Activated naive CD4-positive, alpha-beta T cell treated with anti-CD3 and anti-CD28 coated beads for 36 hours (primary cell): ENCODE results near the gene CRADD. TPM values are rescaled to one million over a fixed set of nuclear protein-coding genes. Genes with fewer than 3 reads are reported as not detected.
"Not testable (repeated sequence)": the region's sequence is repeated elsewhere in the genome, so short reads cannot be mapped to it uniquely, and the experiment has no call there.

Experiments
- CTCF ChIA-PET: fragments of 350-600 bp; sonication (Branson Sonifier 250); formaldehyde crosslinking; loops from one replicate; lab custom pipeline; 2021; ENCODE audit warnings: antibody characterized with exemption; lab: Charles Lee
- DNase-seq: peaks from one replicate; pipeline ENCODE4 v3.0.0-alpha.2; 2020
- H3K27ac Mint-ChIP-seq: one replicate; pipeline ENCODE4 v1.8.0; 2021; ENCODE audit warnings: mild to moderate bottlenecking, mixed read lengths
- H3K27me3 Mint-ChIP-seq: one replicate; pipeline ENCODE4 v1.8.0; 2021; ENCODE audit warnings: low read depth, mixed read lengths
- H3K36me3 Mint-ChIP-seq: one replicate; pipeline ENCODE4 v1.8.0; 2021; ENCODE audit warnings: low read depth, mixed read lengths
- H3K4me1 Mint-ChIP-seq: one replicate; pipeline ENCODE4 v1.8.0; 2021; ENCODE audit warnings: low read depth, mixed read lengths
- H3K4me3 Mint-ChIP-seq: one replicate; pipeline ENCODE4 v1.8.0; 2021; ENCODE audit warnings: mild to moderate bottlenecking, moderate library complexity, mixed read lengths
- H3K9me3 Mint-ChIP-seq: one replicate; pipeline ENCODE4 v1.8.0; 2021; ENCODE audit warnings: mixed read lengths
- intact Hi-C: fragments of 100-400 bp; cut with micrococcal nuclease; formaldehyde crosslinking; loops from one replicate; pipeline ENCODE4 v1.15.1; 2023
- total RNA-seq, 2 experiments: library from RNA; stranded (reverse); gene quantifications; one replicate each; pipeline ENCODE4 v1.2.3, GENCODE V29; 2021

The CRADD gene
- total RNA-seq, 2 experiments from 2014 or later: 14.3 to 15.6 TPM

DNA sequence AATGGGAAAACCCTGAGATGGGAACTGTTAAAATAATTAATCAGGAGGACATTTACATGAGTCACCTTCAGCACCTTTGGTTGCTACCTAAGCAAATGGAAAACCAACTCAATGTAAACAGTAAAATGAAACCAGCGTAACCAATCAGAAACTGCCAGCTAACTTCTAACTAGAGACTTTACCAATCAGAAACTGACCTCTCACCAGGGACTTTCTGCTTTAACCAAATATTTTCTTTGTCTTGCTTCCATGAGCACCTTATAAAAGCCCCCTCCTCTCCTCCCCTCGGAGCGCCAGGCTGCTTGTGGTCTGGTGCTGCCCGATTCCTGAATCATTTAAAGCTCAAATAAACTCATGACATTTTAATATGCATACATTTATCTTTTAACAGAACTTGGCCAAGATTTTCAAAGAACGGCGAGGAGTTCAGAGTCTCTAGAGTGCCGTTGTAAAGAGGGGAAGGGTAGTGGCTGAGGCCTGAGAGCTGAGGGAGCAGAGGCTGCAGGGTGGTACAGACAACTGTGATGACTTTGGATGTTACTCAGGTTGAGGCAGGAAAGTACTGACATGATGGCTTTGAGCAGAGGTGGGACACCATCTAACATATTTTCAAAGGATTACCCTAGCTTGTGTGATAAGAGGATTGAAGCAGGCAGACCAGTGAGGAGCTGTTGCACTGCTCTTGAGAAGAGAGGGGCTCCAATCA lies 183.6 kb downstream of the CRADD start:
- Mint-ChIP-seq H3K27ac (no peak overlapping the region), H3K4me1 (peaks cover 6% of the 10 kb centered on the region), H3K27me3 (no peaks in the 10 kb centered on the region), H3K4me3 (no peak overlapping the region), H3K36me3 (peaks cover 7% of the 10 kb centered on the region), H3K9me3 (peaks cover 9% of the 10 kb centered on the region)
- CTCF ChIA-PET: interaction anchor here (0.6 to 1.2 kb wide), 4 partner anchors 14 to 1690 kb away, joined by 3 to 5 read pairs (median 4); no protein-coding TSS in a partner anchor
- intact Hi-C loops: no loop called here
- DNase-seq: no peak

- Mint-ChIP-seq H3K4me1 (peaks cover 6% of the 10 kb centered on the region), H3K27me3 (no peaks in the 10 kb centered on the region), H3K4me3 (no peak overlapping the region), H3K36me3 (peaks cover 16% of the 10 kb centered on the region), H3K9me3 (peaks cover 21% of the 10 kb centered on the region), H3K27ac (no peak overlapping the region)
- intact Hi-C loops: no loop called here
- CTCF ChIA-PET: no interaction called here
- no peak for DNase-seq
These were observed 185.2 kb downstream of the CRADD start for GRCh38 chr12:93862424-93862823.

- CTCF ChIA-PET: no interaction called here
These were observed 188.6 kb downstream of the CRADD start for GRCh38 chr12:93865751-93866150.

GRCh38 chr12:93868771-93869170 lies 191.6 kb downstream of the CRADD start:
- no peak overlapping the region for H3K27ac Mint-ChIP-seq
- CTCF ChIA-PET: no interaction called here
- no peak for DNase-seq
- H3K4me3 Mint-ChIP-seq: no peak overlapping the region
- peaks cover 69% of the 10 kb centered on the region for H3K9me3 Mint-ChIP-seq
- intact Hi-C loops: no loop called here
- peaks cover 18% of the 10 kb centered on the region for H3K36me3 Mint-ChIP-seq
- H3K4me1 Mint-ChIP-seq: no peaks in the 10 kb centered on the region
- H3K27me3 Mint-ChIP-seq: no peaks in the 10 kb centered on the region

More at GRCh38 chr12:93865751-93866150, 188.6 kb downstream of the CRADD start:
- peaks cover 47% of the 10 kb centered on the region for H3K9me3 Mint-ChIP-seq
- no peak overlapping the region for H3K4me3 Mint-ChIP-seq
- no peak for DNase-seq
- intact Hi-C loops: no loop called here
- H3K4me1 Mint-ChIP-seq: peaks cover 5% of the 10 kb centered on the region
- peaks cover 18% of the 10 kb centered on the region for H3K36me3 Mint-ChIP-seq
- no peak overlapping the region for H3K27ac Mint-ChIP-seq
- H3K27me3 Mint-ChIP-seq: no peaks in the 10 kb centered on the region

DNA sequence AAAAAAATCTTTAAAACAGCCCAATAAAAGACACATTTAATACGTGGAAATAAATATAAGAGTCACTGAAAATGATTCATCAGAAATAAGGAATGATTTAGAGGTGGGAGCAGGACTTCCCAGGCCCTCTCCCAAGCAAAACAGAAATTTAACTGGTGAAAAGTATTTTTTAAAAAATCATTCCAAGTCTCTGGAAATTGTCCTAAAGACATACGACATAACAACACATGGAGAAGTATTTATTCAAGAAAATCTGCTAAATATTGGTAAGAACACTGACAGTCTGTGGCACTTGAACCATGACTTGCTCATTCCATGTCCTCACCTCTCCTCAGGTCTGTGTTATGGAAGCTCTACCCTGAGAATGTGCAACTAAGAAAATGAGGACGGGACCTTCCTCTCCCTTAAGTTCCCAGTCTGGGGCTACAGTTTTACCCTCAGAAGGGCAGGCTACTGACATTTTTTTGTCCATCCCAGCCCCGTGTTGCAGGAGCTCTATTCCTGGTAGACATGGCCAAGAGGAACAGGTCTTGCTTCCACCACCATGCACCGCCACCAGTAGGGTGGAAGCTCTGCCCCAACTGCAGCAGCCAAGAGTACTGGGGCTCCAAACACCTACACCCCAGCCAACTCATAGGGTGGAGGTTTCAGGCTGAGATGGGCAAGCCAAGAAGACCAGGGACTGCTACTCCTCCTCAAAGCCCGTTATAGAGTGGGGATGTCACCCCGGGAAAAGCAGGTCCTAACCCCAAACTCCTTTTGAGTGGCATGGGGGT lies 193.0 kb downstream of the CRADD start:
- Mint-ChIP-seq H3K27me3 (no peaks in the 10 kb centered on the region), H3K27ac (no peak overlapping the region), H3K4me1 (no peaks in the 10 kb centered on the region), H3K4me3 (no peak overlapping the region), H3K9me3 (peaks cover 74% of the 10 kb centered on the region), H3K36me3 (peaks cover 24% of the 10 kb centered on the region)
- intact Hi-C loops: no loop called here
- no peak for DNase-seq
- CTCF ChIA-PET: no interaction called here

DNA sequence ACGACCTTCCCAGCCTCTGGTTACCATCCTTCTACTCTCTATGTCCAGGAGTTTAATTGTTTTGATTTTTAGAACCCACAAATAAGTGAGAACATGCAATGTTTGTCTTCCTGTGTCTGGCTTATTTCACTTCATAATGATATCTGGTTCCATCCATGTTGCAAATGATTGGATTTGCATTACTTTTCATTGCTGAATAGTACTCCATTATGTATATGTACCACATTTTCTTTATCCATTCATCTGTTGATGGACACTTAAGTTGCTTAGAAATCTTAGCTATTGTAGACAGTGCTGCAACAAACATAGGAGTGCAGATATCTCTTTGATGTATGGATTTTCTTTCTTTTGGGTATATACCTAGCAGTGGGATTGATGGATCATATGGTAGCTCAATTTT lies 194.4 kb downstream of the CRADD start:
- DNase-seq, H3K27ac Mint-ChIP-seq, H3K4me3 Mint-ChIP-seq, H3K27me3 Mint-ChIP-seq, intact Hi-C loops, H3K4me1 Mint-ChIP-seq: not testable (repeated sequence)
- peaks cover 23% of the 10 kb centered on the region for H3K36me3 Mint-ChIP-seq
- peaks cover 78% of the 10 kb centered on the region for H3K9me3 Mint-ChIP-seq
- CTCF ChIA-PET: interaction anchor here (1.0 kb wide), 1 partner anchor 369 kb away, joined by 7 read pairs; no protein-coding TSS in a partner anchor

GRCh38 chr12:93873561-93873960 lies 196.4 kb downstream of the CRADD start:
- peaks cover 71% of the 10 kb centered on the region for H3K9me3 Mint-ChIP-seq

GRCh38 chr12:93875157-93875556 lies 198.0 kb downstream of the CRADD start:
- Mint-ChIP-seq H3K27ac (no peak overlapping the region), H3K4me3 (no peak overlapping the region), H3K27me3 (no peaks in the 10 kb centered on the region), H3K4me1 (peaks cover 2% of the 10 kb centered on the region), H3K9me3 (peaks cover 57% of the 10 kb centered on the region), H3K36me3 (peaks cover 19% of the 10 kb centered on the region)
- no peak for DNase-seq
- intact Hi-C loops: no loop called here
- CTCF ChIA-PET: interaction anchor here (0.7 to 0.8 kb wide), 2 partner anchors 200 to 587 kb away, joined by 3 read pairs; no protein-coding TSS in a partner anchor

More at GRCh38 chr12:93873561-93873960, 196.4 kb downstream of the CRADD start:
- no peak for DNase-seq
- intact Hi-C loops: no loop called here
- H3K4me1 Mint-ChIP-seq: no peaks in the 10 kb centered on the region
- CTCF ChIA-PET: no interaction called here
- H3K27me3 Mint-ChIP-seq: no peaks in the 10 kb centered on the region
- no peak overlapping the region for H3K4me3 Mint-ChIP-seq
- no peak overlapping the region for H3K27ac Mint-ChIP-seq
- peaks cover 21% of the 10 kb centered on the region for H3K36me3 Mint-ChIP-seq

GRCh38 chr12:93876360-93876759 lies 199.2 kb downstream of the CRADD start:
- Mint-ChIP-seq H3K36me3 (peaks cover 19% of the 10 kb centered on the region), H3K9me3 (peaks cover 49% of the 10 kb centered on the region)

DNA sequence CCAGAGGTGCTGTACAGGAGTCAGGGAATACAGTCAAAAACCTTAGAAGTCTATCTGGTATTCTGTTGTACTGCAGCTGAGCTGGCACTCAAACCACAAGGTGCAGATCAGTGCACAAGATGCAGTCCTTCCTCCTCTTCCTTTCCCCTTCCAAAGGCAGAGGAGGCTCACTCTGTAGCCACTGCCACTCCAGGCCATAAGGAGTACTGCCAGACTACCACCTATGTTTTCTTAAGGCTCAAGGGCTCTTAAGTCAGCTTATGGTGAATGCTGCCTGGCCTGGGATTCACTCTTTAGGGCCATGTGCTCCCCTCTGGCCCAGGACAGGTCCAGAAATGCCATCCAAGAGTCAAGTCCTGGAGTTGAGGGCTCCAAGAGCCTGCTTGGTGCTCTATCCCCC lies 200.3 kb downstream of the CRADD start:
- DNase-seq: no peak
- Mint-ChIP-seq H3K4me3 (no peak overlapping the region), H3K9me3 (peaks cover 39% of the 10 kb centered on the region), H3K27me3 (no peaks in the 10 kb centered on the region), H3K4me1 (peaks cover 15% of the 10 kb centered on the region), H3K36me3 (peaks cover 17% of the 10 kb centered on the region), H3K27ac (no peak overlapping the region)
- intact Hi-C loops: no loop called here
- CTCF ChIA-PET: no interaction called here

More at GRCh38 chr12:93876360-93876759, 199.2 kb downstream of the CRADD start:
- intact Hi-C loops: no loop called here
- Mint-ChIP-seq H3K27me3 (no peaks in the 10 kb centered on the region), H3K4me3 (no peak overlapping the region), H3K27ac (no peak overlapping the region), H3K4me1 (peaks cover 14% of the 10 kb centered on the region)
- CTCF ChIA-PET: no interaction called here
- DNase-seq: no peak

DNA sequence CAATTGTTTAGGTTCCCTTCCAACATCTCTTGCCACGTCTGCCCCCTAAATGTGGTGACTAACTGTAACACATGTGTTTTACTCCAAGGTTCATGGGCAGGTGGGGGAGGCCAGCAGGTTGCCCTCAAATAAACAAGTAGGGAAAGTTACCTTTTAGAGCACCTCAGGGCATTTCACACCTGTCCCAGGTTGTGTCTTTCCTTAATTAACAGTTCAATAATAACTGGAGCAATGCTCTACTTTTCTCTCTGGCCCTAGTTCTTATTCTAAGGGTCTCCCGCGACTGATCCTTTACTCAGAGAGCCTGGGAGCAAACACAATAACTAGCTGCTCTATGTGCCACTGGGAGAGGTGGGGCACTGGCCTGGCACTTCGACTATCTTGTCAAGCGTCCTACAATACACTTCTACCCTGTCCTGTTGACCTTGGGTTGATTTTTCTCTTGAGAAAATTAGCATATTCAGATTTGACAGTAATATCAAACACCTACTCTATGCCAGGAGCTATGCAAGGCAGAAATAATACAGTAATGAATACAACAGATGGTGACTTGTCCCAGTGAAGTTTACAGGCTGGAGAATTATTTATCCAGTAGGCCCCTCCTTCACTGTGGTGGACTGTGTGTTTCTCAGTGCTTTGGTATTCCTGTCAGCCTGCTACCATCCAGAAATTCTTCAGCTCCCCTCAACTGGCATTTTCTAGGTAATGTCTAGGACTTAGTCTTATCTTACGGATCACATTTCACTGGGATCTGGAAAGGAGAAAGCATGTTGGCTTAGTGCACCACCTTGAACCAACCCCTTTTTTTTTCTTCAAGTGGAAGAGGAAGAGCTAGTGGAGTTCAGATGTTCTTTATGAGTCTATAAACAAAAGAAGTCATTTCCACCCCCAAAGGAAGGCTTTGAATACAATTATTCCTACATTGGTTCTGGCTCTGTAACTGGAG lies 202.6 kb downstream of the CRADD start:
- Mint-ChIP-seq H3K4me3 (no peak overlapping the region), H3K4me1 (peaks cover 15% of the 10 kb centered on the region), H3K36me3 (peaks cover 8% of the 10 kb centered on the region), H3K27ac (no peak overlapping the region), H3K27me3 (no peaks in the 10 kb centered on the region), H3K9me3 (peaks cover 22% of the 10 kb centered on the region)
- CTCF ChIA-PET: interaction anchor here (0.6 to 0.9 kb wide), 2 partner anchors 222 to 223 kb away, joined by 3 read pairs; no protein-coding TSS in a partner anchor
- intact Hi-C loops: no loop called here
- DNase-seq: no peak
